H1 (cell line): ENCODE data around the gene VSNL1.

Experiments
- ATF2 ChIP-seq: IDR thresholded peaks from 2 replicates; pipeline ENCODE4 v1.6.1; 2012; ENCODE audit warnings: low read length, inconsistent platforms
- GTF2F1 ChIP-seq: IDR thresholded peaks from 2 replicates; pipeline ENCODE4 v1.6.1; 2012; ENCODE audit warnings: low read depth, low read length, improper control_type of control experiment, borderline replicate concordance
- POLR2A ChIP-seq, 2 experiments: IDR thresholded peaks; 1 replicate in 1 of 2; 2 replicates in 1 of 2; pipeline ENCODE4 v1.6.1; 2011; ENCODE audit warnings: low read depth in 2 of 2, low read length in 2 of 2, mild to moderate bottlenecking in 2 of 2; ENCODE audit errors: control extremely low read depth in 1 of 2
- POLR2AphosphoS5 ChIP-seq: IDR thresholded peaks from 2 replicates; pipeline ENCODE4 v1.6.1; 2011; ENCODE audit warnings: low read depth, low read length
- TBP ChIP-seq: IDR thresholded peaks from 2 replicates; pipeline ENCODE4 v1.6.1; 2011; ENCODE audit warnings: low read depth, low read length, improper control_type of control experiment
- TEAD4 ChIP-seq: IDR thresholded peaks from 2 replicates; pipeline ENCODE4 v1.6.1; 2012; ENCODE audit warnings: low read depth, low read length, inconsistent platforms, mixed read lengths
- TF ChIP-seq, protein P1 (sequence below), 3 experiments: IDR thresholded peaks; 1 replicate in 2 of 3; 2 replicates in 1 of 3; pipeline versions ENCODE4 v1.5.1 to v1.6.1; 2011; ENCODE audit warnings: low read length in 3 of 3, mild to moderate bottlenecking in 3 of 3, inconsistent platforms in 2 of 3, low read depth in 1 of 3, moderate library complexity in 1 of 3; ENCODE audit not compliant: insufficient read depth in 1 of 3; ENCODE audit errors: control extremely low read depth in 1 of 3

DNA sequence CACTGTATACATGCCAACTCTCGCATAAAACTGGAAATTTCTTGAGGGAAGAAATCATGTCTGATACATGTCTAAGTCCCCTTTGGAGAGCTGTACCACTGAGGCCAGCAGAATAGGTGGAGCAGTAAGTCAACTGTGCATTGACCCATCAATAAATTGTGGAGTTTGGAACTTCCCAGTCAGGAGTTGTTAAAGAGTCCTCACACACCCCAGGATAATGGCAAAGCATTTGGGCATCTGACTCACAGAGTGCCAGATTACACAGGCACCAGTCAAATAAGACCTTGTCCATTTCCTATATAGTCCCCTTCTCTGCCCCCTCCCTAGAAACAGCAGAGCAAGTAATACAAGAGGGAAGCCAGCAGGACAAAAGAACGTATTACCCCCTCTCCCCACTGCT is 10.4 kb downstream of the VSNL1 start:
- TF ChIP-seq TEAD4 (no peak), ATF2 (no peak), GTF2F1 (no peak), POLR2AphosphoS5 (no peak), TBP (no peak), POLR2A (IDR thresholded peaks at IDR 0.05; ENCODE audit: control extremely low read depth in 1 of 2, low read depth in 2 of 2, low read length in 2 of 2) (no peak)
- TF ChIP-seq, protein P1, sequence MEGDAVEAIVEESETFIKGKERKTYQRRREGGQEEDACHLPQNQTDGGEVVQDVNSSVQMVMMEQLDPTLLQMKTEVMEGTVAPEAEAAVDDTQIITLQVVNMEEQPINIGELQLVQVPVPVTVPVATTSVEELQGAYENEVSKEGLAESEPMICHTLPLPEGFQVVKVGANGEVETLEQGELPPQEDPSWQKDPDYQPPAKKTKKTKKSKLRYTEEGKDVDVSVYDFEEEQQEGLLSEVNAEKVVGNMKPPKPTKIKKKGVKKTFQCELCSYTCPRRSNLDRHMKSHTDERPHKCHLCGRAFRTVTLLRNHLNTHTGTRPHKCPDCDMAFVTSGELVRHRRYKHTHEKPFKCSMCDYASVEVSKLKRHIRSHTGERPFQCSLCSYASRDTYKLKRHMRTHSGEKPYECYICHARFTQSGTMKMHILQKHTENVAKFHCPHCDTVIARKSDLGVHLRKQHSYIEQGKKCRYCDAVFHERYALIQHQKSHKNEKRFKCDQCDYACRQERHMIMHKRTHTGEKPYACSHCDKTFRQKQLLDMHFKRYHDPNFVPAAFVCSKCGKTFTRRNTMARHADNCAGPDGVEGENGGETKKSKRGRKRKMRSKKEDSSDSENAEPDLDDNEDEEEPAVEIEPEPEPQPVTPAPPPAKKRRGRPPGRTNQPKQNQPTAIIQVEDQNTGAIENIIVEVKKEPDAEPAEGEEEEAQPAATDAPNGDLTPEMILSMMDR (IDR thresholded peaks at IDR 0.05; ENCODE audit: control extremely low read depth in 1 of 3, insufficient read depth in 1 of 3, low read depth in 1 of 3, low read length in 3 of 3), result no peak
